ENCODE data around the gene AGBL4. TPM values are rescaled to one million over a fixed set of nuclear protein-coding genes. Genes with fewer than 3 reads are reported as not detected.
"Not testable (repeated sequence)": the region's sequence is repeated elsewhere in the genome, so short reads cannot be mapped to it uniquely, and the experiment has no call there.

Gene AGBL4
- total RNA-seq, 3 donors from 2014 or later, result 1.3 to 1.9 (median 1.8) TPM

DNA sequence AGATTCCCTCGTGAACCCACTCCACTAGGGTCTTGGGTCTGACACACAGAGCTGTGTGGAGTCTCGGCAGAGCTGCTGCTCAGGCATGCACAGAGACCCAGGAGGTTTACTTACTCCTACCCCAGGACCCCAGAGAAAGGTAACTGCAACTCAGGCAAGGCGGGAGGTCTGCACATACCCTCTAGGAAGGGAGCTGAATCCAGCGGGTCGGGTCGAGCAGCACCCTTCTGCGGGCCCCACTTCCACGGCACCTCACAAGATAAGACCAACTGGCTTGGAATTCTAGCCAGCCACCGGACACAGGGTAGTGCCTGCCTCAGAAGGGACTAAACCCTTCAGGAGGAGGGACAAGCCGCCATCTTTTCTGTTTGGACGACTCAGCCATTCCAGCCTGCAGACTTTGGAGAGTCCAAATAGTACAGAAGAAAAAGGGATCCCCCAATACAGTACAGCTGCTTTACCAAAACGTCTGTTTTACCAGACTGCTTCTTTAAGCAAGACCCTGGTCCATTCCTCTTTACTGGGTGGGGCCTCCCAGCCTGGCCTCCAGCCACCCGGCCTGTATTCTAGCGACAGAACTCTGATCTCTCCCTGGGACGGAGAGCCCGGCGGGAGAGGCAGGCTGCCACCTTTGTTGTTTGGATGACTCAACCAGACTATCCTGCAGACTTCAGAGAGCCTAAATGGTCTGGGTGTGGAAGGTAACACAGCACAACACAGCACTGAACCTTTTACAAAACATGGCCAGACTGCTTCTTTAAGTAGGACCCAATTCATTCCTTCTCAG lies 692.5 kb downstream of the AGBL4 start:
- no peak for DNase-seq (ENCODE audit: low spot score in 2 of 2)
- TF ChIP-seq POLR2AphosphoS5 (IDR thresholded peaks at IDR 0.05), result no peak
- TF ChIP-seq, protein P1, sequence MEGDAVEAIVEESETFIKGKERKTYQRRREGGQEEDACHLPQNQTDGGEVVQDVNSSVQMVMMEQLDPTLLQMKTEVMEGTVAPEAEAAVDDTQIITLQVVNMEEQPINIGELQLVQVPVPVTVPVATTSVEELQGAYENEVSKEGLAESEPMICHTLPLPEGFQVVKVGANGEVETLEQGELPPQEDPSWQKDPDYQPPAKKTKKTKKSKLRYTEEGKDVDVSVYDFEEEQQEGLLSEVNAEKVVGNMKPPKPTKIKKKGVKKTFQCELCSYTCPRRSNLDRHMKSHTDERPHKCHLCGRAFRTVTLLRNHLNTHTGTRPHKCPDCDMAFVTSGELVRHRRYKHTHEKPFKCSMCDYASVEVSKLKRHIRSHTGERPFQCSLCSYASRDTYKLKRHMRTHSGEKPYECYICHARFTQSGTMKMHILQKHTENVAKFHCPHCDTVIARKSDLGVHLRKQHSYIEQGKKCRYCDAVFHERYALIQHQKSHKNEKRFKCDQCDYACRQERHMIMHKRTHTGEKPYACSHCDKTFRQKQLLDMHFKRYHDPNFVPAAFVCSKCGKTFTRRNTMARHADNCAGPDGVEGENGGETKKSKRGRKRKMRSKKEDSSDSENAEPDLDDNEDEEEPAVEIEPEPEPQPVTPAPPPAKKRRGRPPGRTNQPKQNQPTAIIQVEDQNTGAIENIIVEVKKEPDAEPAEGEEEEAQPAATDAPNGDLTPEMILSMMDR (IDR thresholded peaks at IDR 0.05), result no peak
- no peak for TF ChIP-seq POLR2A (IDR thresholded peaks at IDR 0.05)
- H3K4me1 ChIP-seq, result no peaks in the 10 kb centered on the region

DNA sequence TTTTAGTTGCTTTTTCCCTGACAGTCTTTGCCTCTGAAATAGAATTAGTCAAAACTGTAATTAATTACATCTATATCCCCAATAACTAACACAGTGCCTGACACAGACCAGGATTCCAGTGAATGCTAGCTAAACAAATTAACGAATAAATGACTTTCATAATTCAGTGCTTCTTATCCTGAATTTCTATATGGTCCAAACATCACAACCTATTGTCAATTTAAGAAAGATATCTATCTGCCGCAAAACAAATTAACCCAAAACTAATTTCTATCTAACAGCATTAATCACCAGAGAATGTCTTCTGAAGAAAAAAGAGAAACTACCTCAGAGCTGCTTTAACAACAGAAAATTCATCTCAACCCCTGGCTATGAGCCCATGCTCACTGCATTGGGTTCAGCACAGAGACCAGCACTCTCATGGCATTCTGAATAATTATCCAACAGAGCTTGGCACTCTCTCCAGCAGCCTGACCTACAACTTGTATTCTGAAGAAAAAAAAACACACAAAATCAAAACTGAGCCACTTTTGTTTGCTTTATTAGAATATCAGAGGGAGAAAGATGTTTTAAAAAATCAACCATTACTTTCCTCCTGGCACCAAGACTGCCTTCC lies 699.7 kb downstream of the AGBL4 start:
- intact Hi-C loops (cut with DNase I; ENCODE audit: low total_unique reads), result no loop called here
- Histone ChIP-seq H3K4me1 (no peaks in the 10 kb centered on the region), H3K27me3 (no peaks in the 10 kb centered on the region), H3K9me3 (no peaks in the 10 kb centered on the region), H3K4me3 (no peak overlapping the region), H3K36me3 (no peaks in the 10 kb centered on the region), H3K27ac (no peak overlapping the region)
- TF ChIP-seq POLR2AphosphoS5 (IDR thresholded peaks at IDR 0.05) (no peak), POLR2A (IDR thresholded peaks at IDR 0.05) (no peak)
- TF ChIP-seq, protein P1 (IDR thresholded peaks at IDR 0.05), result no peak
- DNase-seq (ENCODE audit: low spot score in 2 of 2), result no peak

More for the DNA sequence above, 692.5 kb downstream of the AGBL4 start:
- Histone ChIP-seq H3K27ac (no peak overlapping the region), H3K36me3 (no peaks in the 10 kb centered on the region), H3K4me3 (no peak overlapping the region), H3K27me3 (no peaks in the 10 kb centered on the region), H3K9me3 (no peaks in the 10 kb centered on the region)
- intact Hi-C loops (cut with DNase I; ENCODE audit: low total_unique reads), result no loop called here

DNA sequence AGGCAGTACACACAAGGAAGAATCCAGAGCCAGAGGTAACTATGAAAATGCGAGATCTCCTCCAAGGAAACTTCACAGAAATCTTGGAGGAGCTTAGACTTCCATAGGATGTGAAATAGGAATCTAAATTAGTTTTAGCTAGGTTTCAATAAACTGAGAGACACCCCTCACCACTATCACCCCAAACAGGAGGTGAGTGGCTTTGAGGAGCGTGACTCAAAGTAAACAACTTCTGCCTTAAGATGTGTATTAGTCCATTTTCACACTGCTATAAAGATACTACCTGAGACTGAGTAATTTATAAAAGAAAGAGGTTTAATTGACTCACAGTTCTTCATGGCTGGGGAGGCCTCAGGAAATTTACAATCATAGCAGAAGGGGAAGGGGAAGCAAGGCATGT lies 703.3 kb downstream of the AGBL4 start:
- H3K4me3 ChIP-seq; intact Hi-C loops (cut with DNase I; ENCODE audit: low total_unique reads); H3K36me3 ChIP-seq; H3K27ac ChIP-seq; H3K4me1 ChIP-seq; H3K9me3 ChIP-seq; DNase-seq (ENCODE audit: low spot score in 2 of 2); H3K27me3 ChIP-seq: not testable (repeated sequence)

DNA sequence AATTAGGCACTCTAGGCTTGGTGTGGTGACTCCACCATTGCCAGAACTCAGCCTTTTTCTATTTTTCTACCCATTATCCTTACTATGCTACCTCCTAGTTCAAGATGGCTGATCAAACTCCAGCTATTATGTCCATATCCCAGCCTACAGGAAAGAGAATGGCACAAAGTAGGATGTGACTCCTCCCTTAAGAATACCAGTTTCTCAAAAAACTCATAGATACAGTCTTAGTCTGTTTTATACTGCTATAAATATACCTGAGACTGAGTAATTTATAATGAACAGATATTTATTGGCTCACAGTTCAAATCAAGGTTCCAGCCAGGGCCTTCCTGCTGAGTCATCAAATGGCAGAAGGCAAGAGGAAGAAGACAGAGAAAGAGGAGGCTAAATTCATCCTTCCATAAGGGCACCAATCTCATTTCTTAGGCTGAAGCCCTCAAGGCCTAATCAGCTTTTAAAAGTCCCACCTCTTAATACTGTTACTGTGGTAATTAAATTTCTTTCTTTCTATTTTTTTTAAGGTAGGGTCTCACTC lies 704.3 kb downstream of the AGBL4 start:
- no peak for DNase-seq (ENCODE audit: low spot score in 2 of 2)
- intact Hi-C loops (cut with DNase I; ENCODE audit: low total_unique reads), result no loop called here
- no peak overlapping the region for H3K4me3 ChIP-seq
- no peak overlapping the region for H3K27ac ChIP-seq
- no peaks in the 10 kb centered on the region for H3K4me1 ChIP-seq
- no peak for TF ChIP-seq POLR2AphosphoS5 (IDR thresholded peaks at IDR 0.05)
- TF ChIP-seq, protein P1 (IDR thresholded peaks at IDR 0.05), result no peak
- TF ChIP-seq POLR2A (IDR thresholded peaks at IDR 0.05), result no peak
- H3K27me3 ChIP-seq, result no peaks in the 10 kb centered on the region
- H3K9me3 ChIP-seq, result peaks cover 0 to 4% of the 10 kb centered on the region in 2 donors
- H3K36me3 ChIP-seq, result no peaks in the 10 kb centered on the region

DNA sequence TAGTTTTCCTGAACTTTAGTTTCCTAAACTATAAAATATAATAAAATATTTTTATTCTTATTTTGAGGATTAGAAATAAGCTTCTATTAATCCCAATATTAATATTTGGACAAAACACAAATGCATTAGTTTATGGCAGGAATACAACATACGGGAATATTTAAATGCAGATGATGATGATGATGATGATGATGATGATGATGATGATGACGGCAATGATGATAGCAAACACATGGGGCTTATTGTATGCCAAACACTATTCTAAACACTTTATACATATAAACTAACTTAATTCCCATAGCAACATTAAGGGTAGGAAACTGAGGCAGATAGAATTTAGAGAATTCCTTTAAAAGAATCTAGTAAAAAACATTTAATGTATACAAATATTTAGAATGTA lies 705.5 kb downstream of the AGBL4 start:
- intact Hi-C loops (cut with DNase I; ENCODE audit: low total_unique reads), result no loop called here
- no peak overlapping the region for H3K27ac ChIP-seq
- H3K9me3 ChIP-seq, result peaks cover 0 to 4% of the 10 kb centered on the region in 2 donors
- no peaks in the 10 kb centered on the region for H3K4me1 ChIP-seq
- no peaks in the 10 kb centered on the region for H3K27me3 ChIP-seq
- H3K4me3 ChIP-seq, result no peak overlapping the region
- TF ChIP-seq POLR2A (IDR thresholded peaks at IDR 0.05) (no peak), POLR2AphosphoS5 (IDR thresholded peaks at IDR 0.05) (no peak)
- TF ChIP-seq, protein P1 (IDR thresholded peaks at IDR 0.05), result no peak
- H3K36me3 ChIP-seq, result no peaks in the 10 kb centered on the region
- no peak for DNase-seq (ENCODE audit: low spot score in 2 of 2)

Measured in breast epithelium (tissue), 4 donors.